ENCODE data around the gene LCA5. TPM values are rescaled to one million over a fixed set of nuclear protein-coding genes. Genes with fewer than 3 reads are reported as not detected.

Gene LCA5
- total RNA-seq, 1 donor from 2014 or later = 4.3 TPM

DNA sequence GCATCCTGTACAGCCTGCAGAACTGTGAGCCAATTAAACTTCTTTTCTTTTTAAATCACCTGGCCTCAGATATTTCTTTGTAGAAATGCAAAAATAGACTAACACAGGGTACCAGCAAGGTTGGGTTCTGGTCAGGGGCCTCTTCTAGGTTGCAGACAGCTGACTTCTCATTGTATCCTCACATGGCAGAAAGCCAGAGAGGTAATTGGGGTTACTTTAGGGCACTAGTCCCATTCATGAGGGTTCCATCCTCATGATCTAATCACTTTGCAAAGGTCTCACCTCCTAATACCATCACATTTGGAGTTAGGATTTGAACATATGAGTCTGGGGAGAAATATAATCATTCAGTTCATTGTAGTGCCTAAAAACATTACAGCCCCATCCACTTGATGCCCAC, 101.5 kb downstream of the LCA5 start:
- H3K36me3 Mint-ChIP-seq (ENCODE audit: unreplicated experiment) = no peaks in the 10 kb centered on the region
- H3K27me3 Mint-ChIP-seq (ENCODE audit: unreplicated experiment) = peaks cover 4% of the 10 kb centered on the region
- H3K4me1 Mint-ChIP-seq (ENCODE audit: unreplicated experiment) = peaks cover 41% of the 10 kb centered on the region
- no peak overlapping the region for H3K27ac Mint-ChIP-seq (ENCODE audit: unreplicated experiment)
- no peak for DNase-seq (ENCODE audit: extremely low spot score, unreplicated experiment)
- no peak overlapping the region for H3K4me3 Mint-ChIP-seq (ENCODE audit: unreplicated experiment)
- H3K9me3 Mint-ChIP-seq (ENCODE audit: unreplicated experiment) = peaks cover under 1% of the 10 kb centered on the region
- TF ChIP-seq, protein P1, sequence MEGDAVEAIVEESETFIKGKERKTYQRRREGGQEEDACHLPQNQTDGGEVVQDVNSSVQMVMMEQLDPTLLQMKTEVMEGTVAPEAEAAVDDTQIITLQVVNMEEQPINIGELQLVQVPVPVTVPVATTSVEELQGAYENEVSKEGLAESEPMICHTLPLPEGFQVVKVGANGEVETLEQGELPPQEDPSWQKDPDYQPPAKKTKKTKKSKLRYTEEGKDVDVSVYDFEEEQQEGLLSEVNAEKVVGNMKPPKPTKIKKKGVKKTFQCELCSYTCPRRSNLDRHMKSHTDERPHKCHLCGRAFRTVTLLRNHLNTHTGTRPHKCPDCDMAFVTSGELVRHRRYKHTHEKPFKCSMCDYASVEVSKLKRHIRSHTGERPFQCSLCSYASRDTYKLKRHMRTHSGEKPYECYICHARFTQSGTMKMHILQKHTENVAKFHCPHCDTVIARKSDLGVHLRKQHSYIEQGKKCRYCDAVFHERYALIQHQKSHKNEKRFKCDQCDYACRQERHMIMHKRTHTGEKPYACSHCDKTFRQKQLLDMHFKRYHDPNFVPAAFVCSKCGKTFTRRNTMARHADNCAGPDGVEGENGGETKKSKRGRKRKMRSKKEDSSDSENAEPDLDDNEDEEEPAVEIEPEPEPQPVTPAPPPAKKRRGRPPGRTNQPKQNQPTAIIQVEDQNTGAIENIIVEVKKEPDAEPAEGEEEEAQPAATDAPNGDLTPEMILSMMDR (IDR thresholded peaks at IDR 0.05) = no peak

Other genes with a start within 250 kb of the LCA5 start
- gene SH3BGRL2, start 93.9 kb upstream of the LCA5 start, total RNA-seq = 1.5 and 1.9 TPM in 2 replicates